Measurements from ENCODE around the gene ADAM19. TPM values are rescaled to one million over a fixed set of nuclear protein-coding genes. Genes with fewer than 3 reads are reported as not detected.

The ADAM19 gene
- total and polyA plus RNA-seq, 2 of the 4 experiments (the other 2 are of a cell fraction): 35.5 to 49.2 TPM

GRCh38 chr5:157561110-157561509, 14.5 kb downstream of the ADAM19 start:
- no peak for ATAC-seq (ENCODE audit: low read depth)
- dilution Hi-C loops (cut with HindIII; ENCODE audit: low sequenced_read_pairs, unreplicated experiment): no loop called here
- CTCF ChIA-PET: interaction anchor here (0.8 kb wide), 1 partner anchor 14 kb away, joined by 3 read pairs; no protein-coding TSS in a partner anchor

More at GRCh38 chr5:157561110-157561509, 14.5 kb downstream of the ADAM19 start:
- Histone ChIP-seq H3K9ac (ENCODE audit: low read depth, low read length) (no peak overlapping the region), H3K18ac (ENCODE audit: low read depth, low read length) (peak overlapping the region; percentile 56), H3K27me3 (ENCODE audit: control insufficient read depth, insufficient read depth, low read length) (no peaks in the 10 kb centered on the region), H2BK120ac (ENCODE audit: low read depth, low read length) (peak overlapping the region; percentile 97), H4K91ac (ENCODE audit: insufficient read depth, low read depth, low read length) (peak overlapping the region; percentile 79), H4K20me1 (ENCODE audit: insufficient read depth, low read length) (peaks cover 27% of the 10 kb centered on the region; the same call in 1 of the 2 replicates), H2AFZ (replicated peaks; ENCODE audit: low read length, poor library complexity) (no peak overlapping the region), H3K4me3 (ENCODE audit: insufficient read depth, low read depth, low read length) (no peak overlapping the region), H3K4me2 (ENCODE audit: low read depth, low read length) (peak overlapping the region; percentile 19; the same call in 1 of the 2 replicates), H3K4me1 (ENCODE audit: control insufficient read depth, insufficient read depth, low read length) (peaks cover 54% of the 10 kb centered on the region), H3K9me1 (ENCODE audit: insufficient read depth, low read length) (peaks cover 39% of the 10 kb centered on the region), H3K9me3 (ENCODE audit: control insufficient read depth, insufficient read depth, low read length) (no peaks in the 10 kb centered on the region), H2AK9ac (replicated peaks; ENCODE audit: low read depth, low read length, poor library complexity) (peak overlapping the region; percentile 0), H2BK5ac (ENCODE audit: low read depth, low read length, poor library complexity, severe bottlenecking) (peak overlapping the region; percentile 79), H3K36me3 (ENCODE audit: control insufficient read depth, insufficient read depth, low read length) (peaks cover 14% of the 10 kb centered on the region), H3K14ac (replicated peaks; ENCODE audit: low read depth, low read length) (peak overlapping the region; percentile 95), H3K23ac (ENCODE audit: low read depth, low read length) (peak overlapping the region; percentile 54), H2BK20ac (ENCODE audit: low read depth, low read length) (peak overlapping the region; percentile 93), H3K79me1 (ENCODE audit: low read depth in 1 of 2, low read length in 2 of 2) (peaks cover 20 to 80% of the 10 kb centered on the region in 2 experiments), H3K4ac (ENCODE audit: low read depth, low read length) (peak overlapping the region; percentile 99), H2AK5ac (ENCODE audit: low read depth, low read length) (peak overlapping the region; percentile 94), H3K27ac (ENCODE audit: insufficient read depth, low read length) (peak overlapping the region; percentile 55), H2BK15ac (ENCODE audit: low read depth, low read length) (peak overlapping the region; percentile 26; the same call in 2 of the 3 replicates), H4K5ac (ENCODE audit: low read depth, low read length) (peak overlapping the region; percentile 13; the same call in 1 of the 2 replicates), H4K8ac (ENCODE audit: low read depth in 2 of 2, low read length in 2 of 2) (peak overlapping the region; percentile 48 to 92; a peak in 2 of 4 replicates), H3K56ac (ENCODE audit: extremely low read depth, insufficient read depth, low read length) (peak overlapping the region; percentile 50)
- DNase-seq: no peak
- intact Hi-C loops (cut with micrococcal nuclease): no loop called here
- BruUV-seq (replicated peaks): no TSS peak
- no peak for TF ChIP-seq BHLHE40 (IDR thresholded peaks at IDR 0.05; ENCODE audit: low read depth, low read length)
- TF ChIP-seq POLR2A (IDR thresholded peaks at IDR 0.05; ENCODE audit: low read depth, low read length): no peak
- no peak for TF ChIP-seq CEBPB (IDR thresholded peaks at IDR 0.05; ENCODE audit: low read depth, low read length)
- TF ChIP-seq MAZ (IDR thresholded peaks at IDR 0.05; ENCODE audit: borderline replicate concordance, low read depth, low read length): no peak
- no peak for TF ChIP-seq CTCF (conservative IDR thresholded peaks at IDR 0.05; ENCODE audit: low read depth, low read length)
- no peak for TF ChIP-seq RCOR1 (IDR thresholded peaks at IDR 0.05; ENCODE audit: insufficient replicate concordance, low read length)
- no peak for TF ChIP-seq CHD1 (IDR thresholded peaks at IDR 0.05; ENCODE audit: low read depth, low read length)
- POLR2A ChIA-PET (ENCODE audit: unreplicated experiment): no interaction called here
- 90% methylated on average over 3 of the region's 9 CpGs; no CpG with 5 or more reads in 1 of the 2 experiments for WGBS, 2 experiments (ENCODE audit: extremely low coverage in 2 of 2, insufficient read length in 1 of 2)
- in situ Hi-C loops (cut with MboI; ENCODE audit: low sequenced_read_pairs): loop anchor here (25.0 kb wide), 1 partner anchor 1626 kb away; no protein-coding TSS in a partner anchor
